ENCODE results near the gene PLEKHD1. TPM values are rescaled to one million over a fixed set of nuclear protein-coding genes. Genes with fewer than 3 reads are reported as not detected.

PLEKHD1 gene
- total RNA-seq (under 1 TPM in 4 of 6 donors, not detected in 2; 0.03 to 0.12 (median 0.06) TPM), polyA plus RNA-seq (under 1 TPM; 0.07 to 0.19 TPM)

- FAIRE-seq (no peak), ATAC-seq (peak; percentile 59 to 86 (median 72)), DNase-seq (peak in 3 of 6 donors; percentile 21 to 82 (median 70))
- TF ChIP-seq CTCF (IDR thresholded peaks at IDR 0.05): no peak
- Histone ChIP-seq H3K27ac (no peak within 1 kb of the TSS), H3K9me3 (no peaks in the 10 kb centered on the region), H3K4me3 (peak within 1 kb of the TSS; percentile 4 to 44 (median 25)), H3K4me1 (peaks cover 0 to 5% (median 0%) of the 10 kb centered on the region in 3 donors), H3K36me3 (no peaks in the 10 kb centered on the region), H3K27me3 (peaks cover 0 to 11% (median 0%) of the 10 kb centered on the region in 4 donors)
- WGBS, 2 donors: 2 to 3% methylated on average over 65 to 86 of the region's 86 CpGs
- intact Hi-C loops (cut with DNase I): no loop called here
These were observed at the start of gene PLEKHD1 for GRCh38 chr14:69484444-69485314. Gene PLEKHD1, plus strand, starts transcription at chr14:69484728. Its CDS starts 238 bp downstream, at chr14:69484966.

GRCh38 chr14:69439521-69440270, 44.8 kb upstream of the PLEKHD1 start:
- no peaks in the 10 kb centered on the region for H3K27me3 ChIP-seq
- no peaks in the 10 kb centered on the region for H3K9me3 ChIP-seq
- no peak overlapping the region for H3K27ac ChIP-seq
- no peak for FAIRE-seq
- no peak for DNase-seq
- WGBS, 2 donors: 92 to 94% methylated on average over 12 of the region's 12 CpGs
- intact Hi-C loops (cut with DNase I): no loop called here
- H3K4me3 ChIP-seq: no peak overlapping the region
- H3K4me1 ChIP-seq: no peaks in the 10 kb centered on the region
- no peak for ATAC-seq
- no peaks in the 10 kb centered on the region for H3K36me3 ChIP-seq
- no peak for TF ChIP-seq CTCF (IDR thresholded peaks at IDR 0.05)

GRCh38 chr14:69441948-69442347, 42.6 kb upstream of the PLEKHD1 start:
- Histone ChIP-seq H3K4me1 (no peaks in the 10 kb centered on the region), H3K4me3 (no peak overlapping the region), H3K9me3 (no peaks in the 10 kb centered on the region), H3K36me3 (no peaks in the 10 kb centered on the region), H3K27me3 (no peaks in the 10 kb centered on the region), H3K27ac (no peak overlapping the region)
- DNase-seq (no peak), ATAC-seq (no peak), FAIRE-seq (no peak)
- WGBS, 2 donors: 87 to 88% methylated on average over 5 of the region's 5 CpGs
- no peak for TF ChIP-seq CTCF (IDR thresholded peaks at IDR 0.05)
- intact Hi-C loops (cut with DNase I): no loop called here

GRCh38 chr14:69443296-69443805, 41.2 kb upstream of the PLEKHD1 start:
- no peak overlapping the region for H3K4me3 ChIP-seq
- no peak for FAIRE-seq
- no peak for ATAC-seq
- H3K27me3 ChIP-seq: no peaks in the 10 kb centered on the region
- no peaks in the 10 kb centered on the region for H3K4me1 ChIP-seq
- no peaks in the 10 kb centered on the region for H3K36me3 ChIP-seq
- DNase-seq: no peak
- WGBS, 2 donors: 96 to 97% methylated on average over 5 of the region's 5 CpGs
- TF ChIP-seq CTCF (IDR thresholded peaks at IDR 0.05): no peak
- H3K27ac ChIP-seq: no peak overlapping the region
- intact Hi-C loops (cut with DNase I): no loop called here
- H3K9me3 ChIP-seq: no peaks in the 10 kb centered on the region
